ENCODE results near the gene GPR17.

DNA sequence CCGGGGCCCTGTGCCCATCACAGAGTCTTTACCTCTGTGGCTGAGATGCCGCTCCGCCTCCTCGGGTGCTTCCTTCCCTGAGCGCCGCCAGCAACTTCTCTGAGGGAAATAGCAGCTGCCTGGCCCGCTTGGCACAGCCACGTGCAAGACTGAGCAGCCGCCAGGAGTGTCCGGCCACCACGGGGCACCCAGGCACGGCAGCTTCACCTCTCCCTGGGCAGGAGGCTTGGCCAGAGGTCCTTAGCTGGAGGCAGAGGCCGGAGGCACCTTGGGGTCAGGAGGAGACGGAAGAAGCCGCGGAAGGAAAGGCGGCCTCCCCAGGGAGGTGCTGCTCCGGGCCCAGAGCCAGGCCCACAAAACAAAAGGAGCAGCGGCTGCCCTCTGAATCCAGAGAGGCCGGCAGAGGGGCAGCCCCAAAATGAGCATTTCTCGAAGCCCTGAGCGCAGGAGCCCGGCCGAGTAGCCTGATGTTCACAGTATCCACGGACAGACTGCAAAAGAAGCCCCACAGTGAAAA is 35.4 kb downstream of the GPR17 start:
- TF ChIP-seq, protein P1, sequence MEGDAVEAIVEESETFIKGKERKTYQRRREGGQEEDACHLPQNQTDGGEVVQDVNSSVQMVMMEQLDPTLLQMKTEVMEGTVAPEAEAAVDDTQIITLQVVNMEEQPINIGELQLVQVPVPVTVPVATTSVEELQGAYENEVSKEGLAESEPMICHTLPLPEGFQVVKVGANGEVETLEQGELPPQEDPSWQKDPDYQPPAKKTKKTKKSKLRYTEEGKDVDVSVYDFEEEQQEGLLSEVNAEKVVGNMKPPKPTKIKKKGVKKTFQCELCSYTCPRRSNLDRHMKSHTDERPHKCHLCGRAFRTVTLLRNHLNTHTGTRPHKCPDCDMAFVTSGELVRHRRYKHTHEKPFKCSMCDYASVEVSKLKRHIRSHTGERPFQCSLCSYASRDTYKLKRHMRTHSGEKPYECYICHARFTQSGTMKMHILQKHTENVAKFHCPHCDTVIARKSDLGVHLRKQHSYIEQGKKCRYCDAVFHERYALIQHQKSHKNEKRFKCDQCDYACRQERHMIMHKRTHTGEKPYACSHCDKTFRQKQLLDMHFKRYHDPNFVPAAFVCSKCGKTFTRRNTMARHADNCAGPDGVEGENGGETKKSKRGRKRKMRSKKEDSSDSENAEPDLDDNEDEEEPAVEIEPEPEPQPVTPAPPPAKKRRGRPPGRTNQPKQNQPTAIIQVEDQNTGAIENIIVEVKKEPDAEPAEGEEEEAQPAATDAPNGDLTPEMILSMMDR (conservative IDR thresholded peaks at IDR 0.05 in 1 of 2, IDR thresholded peaks at IDR 0.05 in 1 of 2; ENCODE audit: low read depth in 1 of 2, low read length in 2 of 2), result no peak
- TF ChIP-seq EZH2 (IDR thresholded peaks at IDR 0.05; ENCODE audit: low read length, missing control alignments), result no peak
